GM06990 (cell line): Measurements from ENCODE around the gene CCND2.

Source experiments
- DNase-seq: peaks from one replicate; pipeline ENCODE4 v3.0.0-alpha.2; 2011; ENCODE audit not compliant: insufficient read length; ENCODE audit errors: extremely low read depth
- H3K27me3 ChIP-seq: replicated peaks from 2 replicates; pipeline ENCODE4 v1.6.0; 2011; ENCODE audit warnings: low read length; ENCODE audit not compliant: control insufficient read depth, insufficient read depth
- H3K36me3 ChIP-seq: 2 replicates; pipeline ENCODE4 v1.5.1; 2011; ENCODE audit warnings: low read length; ENCODE audit not compliant: control insufficient read depth, insufficient read depth
- H3K4me3 ChIP-seq: replicated peaks from 2 replicates; pipeline ENCODE4 v1.5.1; 2011; ENCODE audit warnings: low read depth, mild to moderate bottlenecking, control low read depth, low read length
- CTCF ChIP-seq: IDR thresholded peaks from 2 replicates; pipeline ENCODE4 v1.5.1; 2011; ENCODE audit warnings: low read length, control low read depth, mild to moderate bottlenecking, inconsistent platforms; ENCODE audit not compliant: insufficient read depth, poor library complexity, severe bottlenecking

The CCND2 gene

GRCh38 chr12:4283512-4284255 lies 10.1 kb downstream of the CCND2 start:
- no peak overlapping the region for H3K4me3 ChIP-seq
- DNase-seq: no peak
- peaks cover 79% of the 10 kb centered on the region for H3K36me3 ChIP-seq
- TF ChIP-seq CTCF: no peak
- no peaks in the 10 kb centered on the region for H3K27me3 ChIP-seq

GRCh38 chr12:4284306-4284705 lies 10.7 kb downstream of the CCND2 start:
- Histone ChIP-seq H3K36me3 (peaks cover 82% of the 10 kb centered on the region), H3K4me3 (no peak overlapping the region), H3K27me3 (no peaks in the 10 kb centered on the region)
- TF ChIP-seq CTCF: no peak
- DNase-seq: no peak

GRCh38 chr12:4285070-4285469 lies 11.5 kb downstream of the CCND2 start:
- H3K36me3 ChIP-seq: peaks cover 81% of the 10 kb centered on the region

GRCh38 chr12:4286228-4286627 lies 12.7 kb downstream of the CCND2 start:
- Histone ChIP-seq H3K27me3 (no peaks in the 10 kb centered on the region), H3K4me3 (no peak overlapping the region), H3K36me3 (peaks cover 74% of the 10 kb centered on the region)
- no peak for DNase-seq
- TF ChIP-seq CTCF: no peak

More at GRCh38 chr12:4285070-4285469, 11.5 kb downstream of the CCND2 start:
- DNase-seq: no peak
- TF ChIP-seq CTCF: no peak
- Histone ChIP-seq H3K4me3 (no peak overlapping the region), H3K27me3 (no peaks in the 10 kb centered on the region)

GRCh38 chr12:4286771-4287317 lies 13.3 kb downstream of the CCND2 start:
- no peak for TF ChIP-seq CTCF
- no peak for DNase-seq
- peaks cover 70% of the 10 kb centered on the region for H3K36me3 ChIP-seq
- H3K27me3 ChIP-seq: no peaks in the 10 kb centered on the region
- no peak overlapping the region for H3K4me3 ChIP-seq
